H1 (cell line): ENCODE results near the gene RNU5D-1. TPM values are rescaled to one million over a fixed set of nuclear protein-coding genes. Genes with fewer than 3 reads are reported as not detected.

ENCODE experiments used
- CTCF ChIA-PET: fragments of 300-600 bp; sonication (Branson Sonifier 250); formaldehyde crosslinking; loops from one replicate; lab custom pipeline; 2021; ENCODE audit not compliant: partially characterized antibody; lab: Charles Lee
- POLR2A ChIA-PET: fragments of 300-600 bp; sonication (Branson Sonifier 250); formaldehyde crosslinking; loops from one replicate; lab custom pipeline; 2021; ENCODE audit warnings: inconsistent platforms; ENCODE audit not compliant: partially characterized antibody; lab: Charles Lee
- DNase-seq, 2 experiments: peaks; one replicate each; pipeline versions ENCODE4 v3.0.0 to v3.0.0-alpha.2; 2010 to 2022; ENCODE audit warnings: low spot score in 2 of 2, low read depth in 1 of 2, mixed read lengths in 1 of 2
- FAIRE-seq: peaks from 2 replicates; lab custom pipeline; 2011; peaks lifted over from hg19 to GRCh38; lab: Jason Lieb, UNC
- H2AFZ ChIP-seq: 2 replicates; pipeline ENCODE4 v1.8.1; 2012; ENCODE audit warnings: low read length, inconsistent platforms
- H2AK5ac ChIP-seq: 2 replicates; pipeline ENCODE4 v1.6.1; 2013; ENCODE audit warnings: low read depth, low read length
- H2BK120ac ChIP-seq: replicated peaks from 2 replicates; pipeline ENCODE3; 2013; ENCODE audit warnings: low read depth, low read length, inconsistent platforms
- H2BK12ac ChIP-seq: 2 replicates; pipeline ENCODE4 v1.6.1; 2013; ENCODE audit warnings: low read depth, low read length
- H2BK15ac ChIP-seq: 2 replicates; pipeline ENCODE4 v1.6.1; 2013; ENCODE audit warnings: low read length
- H2BK20ac ChIP-seq: 2 replicates; pipeline ENCODE4 v1.6.1; 2013; ENCODE audit warnings: low read length
- H2BK5ac ChIP-seq: 2 replicates; pipeline ENCODE4 v1.6.1; 2013; ENCODE audit warnings: low read depth, low read length
- H3K14ac ChIP-seq: 2 replicates; pipeline ENCODE4 v1.6.1; 2013; ENCODE audit warnings: inconsistent platforms; ENCODE audit not compliant: insufficient read length
- H3K18ac ChIP-seq: 2 replicates; pipeline ENCODE4 v1.6.1; 2013; ENCODE audit warnings: low read length; ENCODE audit errors: extremely low read depth
- H3K23ac ChIP-seq: 2 replicates; pipeline ENCODE4 v1.6.1; 2013; ENCODE audit warnings: inconsistent platforms; ENCODE audit not compliant: insufficient read length
- H3K23me2 ChIP-seq: 2 replicates; pipeline ENCODE4 v1.6.1; 2013; ENCODE audit warnings: low read depth, low read length
- H3K27ac ChIP-seq: 2 replicates; pipeline ENCODE4 v1.6.1; 2011; ENCODE audit warnings: low read depth, low read length, inconsistent platforms
- H3K27me3 ChIP-seq, 4 experiments: replicated peaks in 1 of 4; 1 replicate in 1 of 4; 2 replicates in 3 of 4; pipeline versions ENCODE4 v1.6.1 to v1.8.1; 2011 to 2013; ENCODE audit warnings: low read length in 3 of 4, mild to moderate bottlenecking in 3 of 4, inconsistent platforms in 2 of 4, mixed read lengths in 2 of 4, moderate library complexity in 1 of 4; ENCODE audit not compliant: control insufficient read depth in 3 of 4, insufficient read depth in 3 of 4; ENCODE audit errors: extremely low read depth in 1 of 4
- H3K36me3 ChIP-seq, 4 experiments: 2 replicates each; pipeline versions ENCODE4 v1.6.1 to v1.8.1; 2011 to 2013; ENCODE audit warnings: mild to moderate bottlenecking in 4 of 4, low read length in 3 of 4, moderate library complexity in 2 of 4, control low read depth in 1 of 4, inconsistent platforms in 1 of 4; ENCODE audit not compliant: insufficient read depth in 4 of 4, control insufficient read depth in 2 of 4
- H3K4ac ChIP-seq: replicated peaks from 2 replicates; pipeline ENCODE3; 2013; ENCODE audit warnings: low read length, low read depth, mixed read lengths, inconsistent platforms; ENCODE audit not compliant: insufficient read length
- H3K4me1 ChIP-seq, 4 experiments: replicated peaks in 1 of 4; 1 replicate in 1 of 4; 2 replicates in 3 of 4; pipeline versions ENCODE4 v1.6.1 to v1.8.1; 2011 to 2013; ENCODE audit warnings: low read length in 3 of 4, inconsistent platforms in 2 of 4, mixed read lengths in 1 of 4; ENCODE audit not compliant: insufficient read depth in 4 of 4, control insufficient read depth in 3 of 4
- H3K4me2 ChIP-seq, 2 experiments: 2 replicates each; pipeline versions ENCODE4 v1.6.1 to v1.8.1; 2011 to 2013; ENCODE audit warnings: low read depth in 2 of 2, low read length in 2 of 2, control low read depth in 1 of 2, inconsistent platforms in 1 of 2, mild to moderate bottlenecking in 1 of 2; ENCODE audit not compliant: insufficient read depth in 1 of 2
- H3K4me3 ChIP-seq, 4 experiments: fragments of 200-600, 300-600 bp in 1 of 4; sonication (generic), shearing (Covaris generic), sonication (Bioruptor Twin) in 1 of 4; 2 replicates each; pipeline versions ENCODE4 v1.5.1 to v1.8.1; 2011 to 2016; ENCODE audit warnings: low read length in 4 of 4, low read depth in 3 of 4, control low read depth in 2 of 4, inconsistent platforms in 2 of 4, mild to moderate bottlenecking in 2 of 4, mixed read lengths in 1 of 4, moderate library complexity in 1 of 4; ENCODE audit not compliant: insufficient read depth in 2 of 4; ENCODE audit errors: extremely low read depth in 1 of 4
- H3K56ac ChIP-seq: replicated peaks from 2 replicates; pipeline ENCODE3; 2013; ENCODE audit warnings: low read depth, mild to moderate bottlenecking, mixed read lengths, low read length, inconsistent platforms; ENCODE audit not compliant: insufficient read length
- H3K79me1 ChIP-seq: 2 replicates; pipeline ENCODE4 v1.6.1; 2013; ENCODE audit warnings: low read depth, low read length, control low read depth
- H3K79me2 ChIP-seq, 2 experiments: 2 replicates each; pipeline versions ENCODE4 v1.6.1 to v1.8.1; 2012 to 2013; ENCODE audit warnings: low read length in 2 of 2, mild to moderate bottlenecking in 2 of 2, inconsistent platforms in 1 of 2; ENCODE audit not compliant: insufficient read depth in 2 of 2, control insufficient read depth in 1 of 2
- H3K9ac ChIP-seq, 4 experiments: replicated peaks in 1 of 4; 1 replicate in 1 of 4; 2 replicates in 3 of 4; pipeline versions ENCODE4 v1.6.1 to v1.8.1; 2011 to 2013; ENCODE audit warnings: low read depth in 3 of 4, low read length in 3 of 4, control low read depth in 2 of 4, mild to moderate bottlenecking in 2 of 4, moderate library complexity in 2 of 4, inconsistent platforms in 1 of 4; ENCODE audit errors: extremely low read depth in 1 of 4
- H3K9me3 ChIP-seq, 2 experiments: 2 replicates each; pipeline versions ENCODE4 v1.6.1 to v1.8.1; 2012 to 2013; ENCODE audit warnings: mild to moderate bottlenecking in 2 of 2, moderate library complexity in 2 of 2, control low read depth in 1 of 2, inconsistent platforms in 1 of 2, low read depth in 1 of 2, low read length in 1 of 2, mixed read lengths in 1 of 2; ENCODE audit not compliant: insufficient read depth in 2 of 2
- H4K20me1 ChIP-seq, 2 experiments: replicated peaks in 1 of 2; 2 replicates each; pipeline versions ENCODE3 to v1.8.1; 2011 to 2013; ENCODE audit warnings: inconsistent platforms in 2 of 2, low read length in 2 of 2, mild to moderate bottlenecking in 1 of 2; ENCODE audit not compliant: insufficient read depth in 2 of 2, control insufficient read depth in 1 of 2
- H4K5ac ChIP-seq: 2 replicates; pipeline ENCODE4 v1.6.1; 2013; ENCODE audit warnings: low read length, low read depth, mixed read lengths, inconsistent platforms; ENCODE audit not compliant: insufficient read length
- H4K8ac ChIP-seq: 2 replicates; pipeline ENCODE4 v1.8.0; 2013; ENCODE audit warnings: mild to moderate bottlenecking, moderate library complexity, low read length, inconsistent platforms; ENCODE audit not compliant: insufficient read depth; ENCODE audit errors: extremely low read depth
- H4K91ac ChIP-seq: replicated peaks from 2 replicates; pipeline ENCODE3; 2013; ENCODE audit warnings: low read length, mixed read lengths, inconsistent platforms; ENCODE audit not compliant: insufficient read length
- BCL11A ChIP-seq, 2 experiments: IDR thresholded peaks; one replicate each; pipeline ENCODE4 v1.6.1; 2011; ENCODE audit warnings: low read depth in 2 of 2, low read length in 2 of 2, mild to moderate bottlenecking in 2 of 2
- KDM4A ChIP-seq: IDR thresholded peaks from one replicate; pipeline ENCODE4 v1.7.1; 2012; ENCODE audit warnings: low read depth, mild to moderate bottlenecking, moderate library complexity, low read length, inconsistent platforms; ENCODE audit not compliant: severe bottlenecking
- MAX ChIP-seq: IDR thresholded peaks from 2 replicates; pipeline ENCODE4 v1.6.1; 2012; ENCODE audit warnings: inconsistent platforms
- PHF8 ChIP-seq: fragments of 200-600 bp; sonication (generic); conservative IDR thresholded peaks from 2 replicates; pipeline ENCODE4 v1.7.1; 2012; ENCODE audit warnings: low read depth, mild to moderate bottlenecking, inconsistent platforms, low read length, moderate library complexity
- ZNF274 ChIP-seq: IDR thresholded peaks from 2 replicates; pipeline ENCODE4 v1.7.0; 2012; ENCODE audit warnings: low read length, borderline replicate concordance; ENCODE audit errors: extremely low read depth
- WGBS, 2 experiments: shearing (Covaris generic) in 1 of 2; methylation state at CpG; one replicate each; pipeline versions ENCODE4 v1.1.6 to v1.1.7; 2013 to 2015; ENCODE audit warnings: low lambda C conversion rate in 2 of 2, mixed read lengths in 2 of 2, inconsistent platforms in 1 of 2, low coverage in 1 of 2, missing lambda C conversion rate in 1 of 2; ENCODE audit not compliant: insufficient replicate concordance in 2 of 2, insufficient coverage in 1 of 2, insufficient read length in 1 of 2; ENCODE audit errors: extremely low coverage in 1 of 2, missing lambda C conversion rate in 1 of 2; 5-methylcytosine and 5-hydroxymethylcytosine counted together
- polyA plus RNA-seq, 7 experiments: library from polyadenylated mRNA; depleted of rRNA in 3 of 7; stranded (reverse) in 5 of 7; unstranded in 2 of 7; fragments of >200 nt in 5 of 7; fragments of 200-250 nt in 2 of 7; gene quantifications; 1 replicate in 5 of 7; 2 replicates in 1 of 7; 4 replicates in 1 of 7; pipeline versions ENCODE4 v1.2.1 to v1.2.3, GENCODE V29; 2011 to 2013; ENCODE audit warnings: missing spikeins in 2 of 7, mixed read lengths in 2 of 7
- total RNA-seq: library from RNA; stranded (reverse); fragmentation: NEBNext Ultra II Directional; extraction: Animal tissue kit (Norgen Biotek cat#: 25700); gene quantifications from 2 replicates; pipeline ENCODE4 v1.2.1, GENCODE V29; 2021
- TF ChIP-seq, protein P1 (sequence below): IDR thresholded peaks from 2 replicates; pipeline ENCODE4 v1.6.1; 2011; ENCODE audit warnings: low read depth, mild to moderate bottlenecking, low read length; ENCODE audit not compliant: insufficient read depth

RNU5D-1 gene
- total and polyA plus RNA-seq, 2 of the 8 experiments (the other 6 are each of a cell fraction or from before 2014, with no cell fraction given), result under 0.01 TPM; not detected in 1

DNA sequence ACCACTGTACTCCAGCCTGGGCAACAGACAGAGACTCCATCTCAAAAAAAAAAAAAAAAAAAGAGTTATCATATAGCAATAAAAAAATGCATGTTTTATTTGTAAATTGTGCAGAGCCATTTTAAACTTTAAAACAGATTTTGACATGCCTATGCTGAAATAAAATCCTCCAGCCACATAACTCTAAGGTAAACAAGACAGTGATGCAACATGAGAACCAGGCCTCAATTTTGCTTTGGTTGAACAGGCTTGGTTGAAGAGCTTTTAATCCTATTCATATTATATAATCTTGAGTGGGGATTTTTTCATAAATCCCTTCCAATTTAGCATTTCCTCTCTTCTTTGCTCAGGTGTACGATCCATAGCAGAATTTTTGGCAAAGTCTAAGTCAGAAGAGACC lies 30.4 kb downstream of the RNU5D-1 start:
- Histone ChIP-seq H3K4me3 (no peak overlapping the region), H3K36me3 (no peaks in the 10 kb centered on the region), H3K4ac (no peak overlapping the region), H2BK5ac (no peak overlapping the region), H3K18ac (no peak overlapping the region), H2AFZ (no peak overlapping the region), H3K9me3 (no peaks in the 10 kb centered on the region), H3K79me2 (no peaks in the 10 kb centered on the region), H2AK5ac (no peak overlapping the region), H3K27ac (no peak overlapping the region), H2BK15ac (no peak overlapping the region), H4K5ac (no peak overlapping the region), H3K79me1 (no peaks in the 10 kb centered on the region), H3K23ac (no peak overlapping the region), H2BK20ac (no peak overlapping the region), H2BK12ac (no peak overlapping the region), H2BK120ac (no peak overlapping the region), H4K91ac (no peak overlapping the region), H3K4me1 (no peaks in the 10 kb centered on the region), H4K8ac (no peak overlapping the region), H3K27me3 (no peaks in the 10 kb centered on the region), H3K4me2 (no peak overlapping the region), H3K14ac (no peak overlapping the region), H4K20me1 (no peaks in the 10 kb centered on the region), H3K9ac (no peak overlapping the region), H3K23me2 (no peaks in the 10 kb centered on the region), H3K56ac (no peak overlapping the region)
- 83% methylated on average over 1 of the region's 1 CpG; no CpG with 5 or more reads in 1 of the 2 experiments for WGBS, 2 experiments
- DNase-seq, result no peak
- CTCF ChIA-PET, result interaction anchor here (1.2 to 3.6 kb wide), 2 partner anchors 13 to 695 kb away, joined by 4 to 25 read pairs; no protein-coding TSS in a partner anchor
- POLR2A ChIA-PET, result interaction anchor here (0.9 kb wide), 1 partner anchor 30 kb away, joined by 3 read pairs; no protein-coding TSS in a partner anchor
- FAIRE-seq, result no peak
- TF ChIP-seq KDM4A (no peak), PHF8 (no peak), MAX (no peak), BCL11A (IDR thresholded peaks at IDR 0.05; ENCODE audit: low read depth in 2 of 2, low read length in 2 of 2) (no peak), ZNF274 (no peak)
- TF ChIP-seq, protein P1, sequence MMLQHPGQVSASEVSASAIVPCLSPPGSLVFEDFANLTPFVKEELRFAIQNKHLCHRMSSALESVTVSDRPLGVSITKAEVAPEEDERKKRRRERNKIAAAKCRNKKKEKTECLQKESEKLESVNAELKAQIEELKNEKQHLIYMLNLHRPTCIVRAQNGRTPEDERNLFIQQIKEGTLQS, result no peak
